Mesodermal cell (in vitro differentiated cells): Measurements from ENCODE around the gene SH3BGRL2.

Experiments
- H3K27ac ChIP-seq: 2 replicates; pipeline ENCODE4 v1.7.0; 2013; ENCODE audit warnings: mild to moderate bottlenecking, low read depth, low read length, moderate library complexity; ENCODE audit not compliant: severe bottlenecking
- H3K36me3 ChIP-seq: 2 replicates; pipeline ENCODE4 v1.7.1; 2013; ENCODE audit warnings: mild to moderate bottlenecking, low read length, moderate library complexity; ENCODE audit not compliant: control insufficient read depth, insufficient read depth
- H3K4me1 ChIP-seq: one replicate; pipeline ENCODE4 v1.7.1; 2013; ENCODE audit warnings: mild to moderate bottlenecking, low read length; ENCODE audit not compliant: insufficient read depth, control insufficient read depth, poor library complexity, severe bottlenecking
- H3K4me3 ChIP-seq: 2 replicates; pipeline ENCODE4 v1.7.0; 2013; ENCODE audit warnings: low read length, control low read depth, mild to moderate bottlenecking; ENCODE audit not compliant: insufficient read depth, poor library complexity, severe bottlenecking; ENCODE audit errors: extremely low read depth
- H3K9me3 ChIP-seq: 2 replicates; pipeline ENCODE4 v1.7.1; 2013; ENCODE audit warnings: mild to moderate bottlenecking, low read length, moderate library complexity; ENCODE audit not compliant: control insufficient read depth
- WGBS, 2 experiments: methylation state at CpG; one replicate each; pipeline ENCODE4 v1.1.5; 2013; ENCODE audit warnings: missing lambda C conversion rate in 2 of 2; ENCODE audit not compliant: insufficient coverage in 2 of 2; 5-methylcytosine and 5-hydroxymethylcytosine counted together

The SH3BGRL2 gene

GRCh38 chr6:79713701-79714322 is 82.7 kb downstream of the SH3BGRL2 start:
- Histone ChIP-seq H3K36me3 (no peaks in the 10 kb centered on the region), H3K27ac (no peak overlapping the region), H3K9me3 (no peaks in the 10 kb centered on the region), H3K4me3 (no peak overlapping the region), H3K4me1 (no peaks in the 10 kb centered on the region)
- WGBS, 2 experiments: 14 to 67% methylated on average over 1 to 4 of the region's 5 CpGs

GRCh38 chr6:79717989-79718388 is 86.9 kb downstream of the SH3BGRL2 start:
- no peak overlapping the region for H3K27ac ChIP-seq
- H3K9me3 ChIP-seq: no peaks in the 10 kb centered on the region
- H3K4me1 ChIP-seq: no peaks in the 10 kb centered on the region
- 90 to 94% methylated on average over 2 of the region's 2 CpGs for WGBS, 2 experiments
- H3K36me3 ChIP-seq: no peaks in the 10 kb centered on the region
- no peak overlapping the region for H3K4me3 ChIP-seq

GRCh38 chr6:79718509-79719247 is 87.5 kb downstream of the SH3BGRL2 start:
- WGBS, 2 experiments: 88 to 90% methylated on average over 5 of the region's 8 CpGs
- no peaks in the 10 kb centered on the region for H3K36me3 ChIP-seq
- H3K4me3 ChIP-seq: no peak overlapping the region
- H3K9me3 ChIP-seq: no peaks in the 10 kb centered on the region
- H3K27ac ChIP-seq: no peak overlapping the region
- no peaks in the 10 kb centered on the region for H3K4me1 ChIP-seq

GRCh38 chr6:79719248-79719960 is 88.3 kb downstream of the SH3BGRL2 start:
- no peaks in the 10 kb centered on the region for H3K9me3 ChIP-seq
- H3K27ac ChIP-seq: no peak overlapping the region
- no peaks in the 10 kb centered on the region for H3K36me3 ChIP-seq
- H3K4me1 ChIP-seq: no peaks in the 10 kb centered on the region
- H3K4me3 ChIP-seq: no peak overlapping the region
- 93 to 95% methylated on average over 3 to 4 of the region's 6 CpGs for WGBS, 2 experiments

GRCh38 chr6:79724816-79725215 is 93.7 kb downstream of the SH3BGRL2 start:
- no peaks in the 10 kb centered on the region for H3K36me3 ChIP-seq
- WGBS, 2 experiments: 100% methylated on average over 1 of the region's 2 CpGs; no CpG with 5 or more reads in 1 of the 2 experiments
- H3K4me1 ChIP-seq: no peaks in the 10 kb centered on the region
- H3K4me3 ChIP-seq: no peak overlapping the region
- H3K9me3 ChIP-seq: no peaks in the 10 kb centered on the region
- H3K27ac ChIP-seq: no peak overlapping the region

GRCh38 chr6:79731471-79731870 is 100.3 kb downstream of the SH3BGRL2 start:
- H3K27ac ChIP-seq: no peak overlapping the region
- H3K9me3 ChIP-seq: no peaks in the 10 kb centered on the region
- no peaks in the 10 kb centered on the region for H3K4me1 ChIP-seq
- WGBS, 2 experiments: 69 to 78% methylated on average over 2 of the region's 4 CpGs
- H3K4me3 ChIP-seq: no peak overlapping the region
- H3K36me3 ChIP-seq: no peaks in the 10 kb centered on the region

GRCh38 chr6:79733388-79733787 is 102.3 kb downstream of the SH3BGRL2 start:
- Histone ChIP-seq H3K36me3 (no peaks in the 10 kb centered on the region), H3K4me3 (no peak overlapping the region), H3K4me1 (no peaks in the 10 kb centered on the region), H3K9me3 (no peaks in the 10 kb centered on the region), H3K27ac (no peak overlapping the region)
- 80 to 100% methylated on average over 1 to 2 of the region's 4 CpGs for WGBS, 2 experiments

GRCh38 chr6:79734374-79734773 is 103.2 kb downstream of the SH3BGRL2 start:
- WGBS, 2 experiments: 94 to 97% methylated on average over 4 to 5 of the region's 8 CpGs
- H3K4me1 ChIP-seq: no peaks in the 10 kb centered on the region
- H3K9me3 ChIP-seq: no peaks in the 10 kb centered on the region
- H3K36me3 ChIP-seq: no peaks in the 10 kb centered on the region
- H3K4me3 ChIP-seq: no peak overlapping the region
- H3K27ac ChIP-seq: no peak overlapping the region

GRCh38 chr6:79735183-79735582 is 104.1 kb downstream of the SH3BGRL2 start:
- H3K36me3 ChIP-seq: no peaks in the 10 kb centered on the region
- no peak overlapping the region for H3K27ac ChIP-seq
- no peaks in the 10 kb centered on the region for H3K9me3 ChIP-seq
- H3K4me3 ChIP-seq: no peak overlapping the region
- 90 to 100% methylated on average over 2 to 3 of the region's 5 CpGs for WGBS, 2 experiments
- no peaks in the 10 kb centered on the region for H3K4me1 ChIP-seq

- Histone ChIP-seq H3K27ac (no peak overlapping the region), H3K4me1 (no peaks in the 10 kb centered on the region), H3K9me3 (no peaks in the 10 kb centered on the region), H3K4me3 (no peak overlapping the region), H3K36me3 (no peaks in the 10 kb centered on the region)
- 89 to 93% methylated on average over 8 of the region's 8 CpGs for WGBS, 2 experiments
These were observed 106.0 kb downstream of the SH3BGRL2 start for GRCh38 chr6:79737172-79737571.
